ENCODE data around the gene DEDD. TPM values are rescaled to one million over a fixed set of nuclear protein-coding genes. Genes with fewer than 3 reads are reported as not detected.
A peak's percentile ranks its signal among the peaks of the same experiment; 100 is the strongest.

Gene DEDD
- total RNA-seq, 2 experiments from 2014 or later, result 29.7 to 34.0 TPM

DNA sequence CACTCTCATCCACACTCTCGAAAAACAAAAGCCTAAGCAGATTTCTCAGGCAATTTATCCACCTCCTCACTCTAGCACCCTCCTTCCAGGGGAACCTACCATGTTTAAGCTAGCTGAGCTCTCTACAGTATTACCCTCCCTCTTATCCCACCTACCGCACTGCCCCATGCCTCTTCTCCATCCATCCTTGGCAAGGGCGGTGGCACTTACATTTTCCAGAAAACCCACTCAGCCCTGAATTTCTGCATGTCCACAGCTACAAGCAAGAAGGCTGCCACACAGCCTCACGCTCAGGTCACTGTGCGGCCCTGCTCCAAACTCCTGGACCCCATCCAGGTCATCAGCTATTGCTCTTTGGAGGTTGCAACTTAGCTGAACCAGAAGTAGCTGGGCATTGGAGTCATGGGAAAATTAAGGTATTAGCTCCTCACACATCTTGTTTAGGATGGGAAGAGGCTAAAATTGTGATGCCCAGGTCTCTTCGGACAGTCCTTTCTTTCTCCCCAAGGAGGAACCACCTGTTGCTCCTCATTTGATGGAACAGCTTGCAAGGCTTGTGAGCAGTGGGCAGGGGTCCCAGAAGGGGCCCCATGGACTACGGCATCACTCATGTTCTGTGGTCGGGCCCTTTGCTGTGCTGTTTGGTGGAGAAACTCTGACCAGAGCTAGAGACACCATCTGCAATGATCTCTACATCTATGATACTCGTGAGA, 33.2 kb downstream of the DEDD start:
- no peaks in the 10 kb centered on the region for H3K27me3 Mint-ChIP-seq (ENCODE audit: low read depth)
- H3K36me3 Mint-ChIP-seq (ENCODE audit: low read depth), result peaks cover 21% of the 10 kb centered on the region
- H3K9me3 Mint-ChIP-seq, result no peaks in the 10 kb centered on the region
- CTCF ChIA-PET, result interaction anchor here (0.8 to 10.0 kb wide), 11 partner anchors 11 to 148 kb away, joined by 3 to 221 read pairs (median 9); partner anchors contain the start of genes ARHGAP30, NECTIN4, TSTD1 and USF1
- no peak for DNase-seq
- intact Hi-C loops (cut with micrococcal nuclease), result loop anchor here (2.0 to 5.0 kb wide), 3 partner anchors 37 to 372 kb away; no protein-coding TSS in a partner anchor
- peaks cover 38% of the 10 kb centered on the region for H3K4me1 Mint-ChIP-seq (ENCODE audit: low read depth)
- peak overlapping the region; percentile 6 for H3K27ac Mint-ChIP-seq
- H3K4me3 Mint-ChIP-seq, result peak overlapping the region; percentile 30

DNA sequence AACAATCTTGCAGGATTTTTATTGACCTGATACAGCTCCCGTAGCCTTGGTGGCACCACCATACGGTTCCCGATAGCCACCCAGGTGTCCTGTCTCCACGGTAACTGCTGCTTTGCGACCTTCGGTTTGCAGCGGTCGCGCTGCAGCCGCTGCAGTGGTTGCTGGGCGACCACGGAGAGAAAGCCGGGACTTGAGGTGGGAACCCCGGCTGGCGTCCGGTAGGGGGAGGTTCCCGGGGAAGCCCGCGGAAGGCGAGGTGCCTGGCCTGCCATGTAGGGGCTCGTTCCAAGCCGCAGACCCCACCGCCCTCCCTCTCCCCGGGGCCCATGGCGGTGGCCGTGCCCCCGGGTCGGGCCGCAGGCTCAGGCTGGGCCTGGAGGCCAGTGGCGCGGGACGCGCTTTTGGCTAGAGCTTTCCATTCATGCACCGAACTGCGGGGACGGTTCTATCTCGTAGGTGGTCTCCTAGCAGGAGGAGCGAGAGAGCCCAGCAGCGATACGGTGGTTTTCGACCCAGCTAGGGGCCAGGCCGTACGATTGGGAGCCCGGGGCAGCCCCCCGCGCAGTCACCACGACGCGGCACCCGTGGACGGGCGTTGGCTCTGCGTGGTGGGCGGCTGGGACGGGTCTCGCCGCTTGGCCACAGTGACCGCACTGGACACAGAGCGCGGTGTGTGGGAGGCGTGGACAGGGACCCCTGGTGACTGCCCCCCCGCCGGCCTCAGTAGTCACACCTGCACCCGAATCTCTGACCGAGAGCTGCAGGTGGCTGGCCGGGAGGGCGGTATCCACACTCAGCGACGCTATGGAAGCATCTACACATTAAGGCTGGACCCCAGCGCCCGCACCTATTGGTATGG, 34.0 kb downstream of the DEDD start, which contains the start of gene KLHDC9:
KLHDC9 (plus strand) TSS at position 152 of the 859 bp plus-strand sequence; CDS start at position 327, 175 bp downstream.
- peak; percentile 78 for DNase-seq
- H3K4me1 Mint-ChIP-seq (ENCODE audit: low read depth), result peaks cover 39% of the 10 kb centered on the region
- peak within 1 kb of the TSS; percentile 70 for H3K4me3 Mint-ChIP-seq
- peaks cover 18% of the 10 kb centered on the region for H3K36me3 Mint-ChIP-seq (ENCODE audit: low read depth)
- CTCF ChIA-PET, result interaction anchor here (0.6 to 10.0 kb wide), 24 partner anchors 10 to 375 kb away, joined by 3 to 221 read pairs (median 6); partner anchors contain the start of genes ARHGAP30, F11R, NECTIN4 and TOMM40L
- no peaks in the 10 kb centered on the region for H3K9me3 Mint-ChIP-seq
- H3K27ac Mint-ChIP-seq, result peak within 1 kb of the TSS; percentile 54
- no peaks in the 10 kb centered on the region for H3K27me3 Mint-ChIP-seq (ENCODE audit: low read depth)
- intact Hi-C loops (cut with micrococcal nuclease), result loop anchor here (1.0 to 5.0 kb wide), 4 partner anchors 36 to 371 kb away; partner anchors contain the start of gene TSTD1

GRCh38 chr1:161096530-161096929, 35.9 kb downstream of the DEDD start:
- Mint-ChIP-seq H3K27me3 (ENCODE audit: low read depth) (no peaks in the 10 kb centered on the region), H3K27ac (no peak overlapping the region)

DNA sequence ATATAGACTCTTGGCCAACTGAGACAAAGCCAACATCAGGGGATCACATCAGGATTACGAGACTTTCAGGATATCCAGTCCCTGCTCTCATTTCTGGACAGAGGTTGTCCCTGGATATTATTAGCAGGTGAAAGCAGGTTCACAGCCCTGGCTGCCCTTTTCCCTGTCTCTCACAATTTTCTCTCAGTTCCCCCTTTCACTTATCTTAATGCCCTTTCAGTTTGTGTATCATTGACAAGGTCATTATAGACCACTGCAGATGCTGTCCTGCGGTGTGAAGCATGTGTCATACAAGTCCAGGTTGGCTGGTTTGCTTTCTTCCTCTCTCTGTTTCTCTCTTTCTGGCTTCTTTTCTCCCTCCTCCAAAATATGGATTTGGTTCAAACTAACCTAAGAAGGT, 36.5 kb downstream of the DEDD start:
- intact Hi-C loops (cut with micrococcal nuclease), result loop anchor here (2.0 to 5.0 kb wide), 3 partner anchors 34 to 369 kb away; no protein-coding TSS in a partner anchor
- Mint-ChIP-seq H3K27ac (no peak overlapping the region), H3K4me3 (no peak overlapping the region), H3K36me3 (ENCODE audit: low read depth) (peaks cover 7% of the 10 kb centered on the region), H3K27me3 (ENCODE audit: low read depth) (no peaks in the 10 kb centered on the region), H3K9me3 (no peaks in the 10 kb centered on the region), H3K4me1 (ENCODE audit: low read depth) (peaks cover 60% of the 10 kb centered on the region)
- CTCF ChIA-PET, result interaction anchor here (1.0 to 10.0 kb wide), 13 partner anchors 11 to 107 kb away, joined by 3 to 221 read pairs (median 8); partner anchors contain the start of genes ARHGAP30, TSTD1 and USF1
- DNase-seq, result no peak

More at GRCh38 chr1:161096530-161096929, 35.9 kb downstream of the DEDD start:
- intact Hi-C loops (cut with micrococcal nuclease), result loop anchor here (2.0 to 5.0 kb wide), 3 partner anchors 34 to 369 kb away; no protein-coding TSS in a partner anchor
- DNase-seq, result no peak
- peaks cover 10% of the 10 kb centered on the region for H3K36me3 Mint-ChIP-seq (ENCODE audit: low read depth)
- H3K4me1 Mint-ChIP-seq (ENCODE audit: low read depth), result peaks cover 57% of the 10 kb centered on the region
- H3K9me3 Mint-ChIP-seq, result no peaks in the 10 kb centered on the region
- no peak overlapping the region for H3K4me3 Mint-ChIP-seq
- CTCF ChIA-PET, result interaction anchor here (1.1 to 10.0 kb wide), 15 partner anchors 11 to 142 kb away, joined by 4 to 221 read pairs (median 7); partner anchors contain the start of genes ARHGAP30, ITLN2, TSTD1 and USF1

- intact Hi-C loops (cut with micrococcal nuclease), result loop anchor here (5.0 kb wide), 2 partner anchors 33 to 368 kb away; no protein-coding TSS in a partner anchor
- H3K36me3 Mint-ChIP-seq (ENCODE audit: low read depth), result peaks cover 7% of the 10 kb centered on the region
- H3K4me3 Mint-ChIP-seq, result no peak overlapping the region
- H3K9me3 Mint-ChIP-seq, result no peaks in the 10 kb centered on the region
- no peak overlapping the region for H3K27ac Mint-ChIP-seq
- no peak for DNase-seq
- peaks cover 68% of the 10 kb centered on the region for H3K4me1 Mint-ChIP-seq (ENCODE audit: low read depth)
- no peaks in the 10 kb centered on the region for H3K27me3 Mint-ChIP-seq (ENCODE audit: low read depth)
- CTCF ChIA-PET, result interaction anchor here (0.7 to 10.0 kb wide), 8 partner anchors 24 to 107 kb away, joined by 3 to 221 read pairs (median 8); partner anchors contain the start of genes ARHGAP30, TSTD1 and USF1
Observed at GRCh38 chr1:161095230-161095629, 37.2 kb downstream of the DEDD start.

- no peaks in the 10 kb centered on the region for H3K9me3 Mint-ChIP-seq
- no peak overlapping the region for H3K27ac Mint-ChIP-seq
- no peaks in the 10 kb centered on the region for H3K27me3 Mint-ChIP-seq (ENCODE audit: low read depth)
- peaks cover 70% of the 10 kb centered on the region for H3K4me1 Mint-ChIP-seq (ENCODE audit: low read depth)
- H3K4me3 Mint-ChIP-seq, result no peak overlapping the region
- H3K36me3 Mint-ChIP-seq (ENCODE audit: low read depth), result no peaks in the 10 kb centered on the region
- no peak for DNase-seq
- CTCF ChIA-PET, result interaction anchor here (0.7 to 10.0 kb wide), 6 partner anchors 23 to 99 kb away, joined by 4 to 221 read pairs (median 55); partner anchors contain the start of genes ARHGAP30, TSTD1 and USF1
- intact Hi-C loops (cut with micrococcal nuclease), result no loop called here
Observed at GRCh38 chr1:161094481-161094880, 38.0 kb downstream of the DEDD start.

DNA sequence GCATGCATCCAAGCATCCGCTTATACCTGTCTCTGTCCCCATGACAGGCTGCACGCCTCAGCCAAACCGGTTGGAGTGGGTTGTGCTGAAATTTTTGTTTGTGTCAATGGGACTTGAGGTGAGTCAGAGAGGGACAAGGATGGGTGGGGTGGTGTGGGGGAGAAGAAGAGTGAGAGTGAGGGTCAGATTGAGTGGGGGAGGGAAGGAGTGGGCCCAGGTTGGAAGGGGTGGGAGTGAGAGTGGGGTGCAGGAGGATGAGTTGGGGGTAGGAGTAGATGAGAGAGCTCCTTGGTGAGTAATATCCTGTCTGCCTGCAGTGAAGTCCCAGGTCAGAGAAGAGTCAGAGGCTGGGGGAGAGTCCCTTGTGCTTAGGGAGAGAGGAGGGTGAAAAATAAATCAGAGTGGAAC, 39.8 kb downstream of the DEDD start:
- no peak overlapping the region for H3K27ac Mint-ChIP-seq

DNA sequence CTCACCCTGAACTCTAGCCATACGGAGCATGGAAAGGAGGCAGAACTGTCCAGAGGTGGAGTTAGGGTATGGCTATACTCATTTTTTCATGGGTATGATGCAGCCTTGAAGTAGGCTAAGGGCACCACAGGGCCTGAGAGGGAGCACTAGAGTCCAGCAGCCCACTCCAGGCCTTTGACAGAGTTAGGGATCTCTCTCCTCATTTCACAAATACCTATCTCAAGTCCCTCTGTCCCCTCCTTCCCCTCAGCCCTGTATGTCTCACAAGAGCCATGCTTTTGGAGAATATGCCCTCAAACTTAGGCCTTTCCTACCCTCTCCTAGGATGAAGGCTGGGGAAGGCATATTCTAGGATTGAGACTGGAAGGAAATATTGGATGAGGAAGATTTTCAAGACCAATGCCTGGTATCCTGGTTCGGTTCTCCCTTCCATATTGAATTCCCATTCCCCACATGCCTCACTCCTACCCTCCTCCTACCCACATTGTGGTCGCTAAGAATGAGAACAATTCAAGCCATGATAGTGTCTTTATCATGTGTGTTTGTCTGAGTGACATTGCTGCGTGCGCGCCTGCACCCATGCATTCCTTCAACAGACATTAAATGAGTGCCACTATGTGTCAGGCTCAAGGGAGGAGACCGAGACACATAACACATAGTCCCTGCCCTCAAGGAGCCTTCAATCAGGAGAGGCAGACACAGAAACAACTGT, 40.5 kb downstream of the DEDD start:
- CTCF ChIA-PET, result interaction anchor here (0.6 to 10.0 kb wide), 5 partner anchors 21 to 140 kb away, joined by 3 to 221 read pairs (median 5); partner anchors contain the start of gene ARHGAP30
- no peaks in the 10 kb centered on the region for H3K9me3 Mint-ChIP-seq
- no peaks in the 10 kb centered on the region for H3K27me3 Mint-ChIP-seq (ENCODE audit: low read depth)
- no peak for DNase-seq
- H3K4me3 Mint-ChIP-seq, result no peak overlapping the region
- H3K4me1 Mint-ChIP-seq (ENCODE audit: low read depth), result peaks cover 54% of the 10 kb centered on the region
- intact Hi-C loops (cut with micrococcal nuclease), result loop anchor here (1.0 to 2.0 kb wide), 4 partner anchors 22 to 295 kb away; partner anchors contain the start of gene LY9
- H3K36me3 Mint-ChIP-seq (ENCODE audit: low read depth), result no peaks in the 10 kb centered on the region
- no peak overlapping the region for H3K27ac Mint-ChIP-seq

More for the DNA sequence above, 39.8 kb downstream of the DEDD start:
- CTCF ChIA-PET, result interaction anchor here (0.6 to 10.0 kb wide), 9 partner anchors 22 to 257 kb away, joined by 3 to 221 read pairs (median 5); partner anchors contain the start of genes ARHGAP30, TSTD1 and USF1
- Mint-ChIP-seq H3K27me3 (ENCODE audit: low read depth) (no peaks in the 10 kb centered on the region), H3K36me3 (ENCODE audit: low read depth) (no peaks in the 10 kb centered on the region), H3K4me3 (no peak overlapping the region), H3K9me3 (no peaks in the 10 kb centered on the region), H3K4me1 (ENCODE audit: low read depth) (peaks cover 61% of the 10 kb centered on the region)
- intact Hi-C loops (cut with micrococcal nuclease), result loop anchor here (1.0 to 2.0 kb wide), 4 partner anchors 22 to 296 kb away; partner anchors contain the start of gene LY9
- peak; percentile 80 for DNase-seq

GRCh38 chr1:161091093-161091492, 41.4 kb downstream of the DEDD start:
- Mint-ChIP-seq H3K36me3 (ENCODE audit: low read depth) (no peaks in the 10 kb centered on the region), H3K27ac (no peak overlapping the region), H3K27me3 (ENCODE audit: low read depth) (no peaks in the 10 kb centered on the region), H3K4me1 (ENCODE audit: low read depth) (peaks cover 46% of the 10 kb centered on the region), H3K9me3 (no peaks in the 10 kb centered on the region), H3K4me3 (no peak overlapping the region)
- DNase-seq, result no peak
- intact Hi-C loops (cut with micrococcal nuclease), result no loop called here
- CTCF ChIA-PET, result interaction anchor here (0.6 to 1.5 kb wide), 2 partner anchors 19 to 351 kb away, joined by 3 read pairs; no protein-coding TSS in a partner anchor

DNA sequence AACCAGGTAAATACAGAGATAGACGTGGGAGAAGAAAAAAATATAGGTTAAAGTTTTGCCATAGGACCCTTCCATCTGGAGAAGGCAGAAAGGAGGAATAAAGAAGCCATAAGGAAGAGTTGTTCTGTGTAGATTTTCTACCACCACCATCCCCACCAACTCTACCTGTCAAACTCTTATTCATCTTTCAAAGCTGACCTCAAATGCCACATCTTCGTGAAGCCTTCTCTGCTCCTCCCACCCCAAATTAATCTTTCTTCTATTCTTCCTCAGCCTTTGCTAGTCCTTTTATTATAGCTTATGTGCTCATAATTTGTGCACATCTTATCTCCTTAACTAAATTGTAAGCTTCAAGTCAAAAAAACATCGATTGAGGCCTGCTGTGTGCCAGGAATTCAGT, 41.9 kb downstream of the DEDD start:
- H3K4me3 Mint-ChIP-seq, result no peak overlapping the region

GRCh38 chr1:161089938-161090337, 42.5 kb downstream of the DEDD start:
- CTCF ChIA-PET, result interaction anchor here (1.5 kb wide), 1 partner anchor 18 kb away, joined by 3 read pairs; no protein-coding TSS in a partner anchor
- Mint-ChIP-seq H3K27ac (no peak overlapping the region), H3K27me3 (ENCODE audit: low read depth) (no peaks in the 10 kb centered on the region), H3K9me3 (no peaks in the 10 kb centered on the region), H3K4me1 (ENCODE audit: low read depth) (peaks cover 40% of the 10 kb centered on the region), H3K36me3 (ENCODE audit: low read depth) (no peaks in the 10 kb centered on the region), H3K4me3 (no peak overlapping the region)
- DNase-seq, result no peak
- intact Hi-C loops (cut with micrococcal nuclease), result no loop called here

More for the DNA sequence above, 41.9 kb downstream of the DEDD start:
- no peaks in the 10 kb centered on the region for H3K36me3 Mint-ChIP-seq (ENCODE audit: low read depth)
- peaks cover 45% of the 10 kb centered on the region for H3K4me1 Mint-ChIP-seq (ENCODE audit: low read depth)
- no peaks in the 10 kb centered on the region for H3K9me3 Mint-ChIP-seq
- no peak for DNase-seq
- intact Hi-C loops (cut with micrococcal nuclease), result no loop called here
- H3K27me3 Mint-ChIP-seq (ENCODE audit: low read depth), result no peaks in the 10 kb centered on the region
- no peak overlapping the region for H3K27ac Mint-ChIP-seq
- CTCF ChIA-PET, result interaction anchor here (0.6 to 1.5 kb wide), 2 partner anchors 18 to 350 kb away, joined by 3 read pairs; no protein-coding TSS in a partner anchor

Data from activated naive CD4-positive, alpha-beta T cell treated with anti-CD3 and anti-CD28 coated beads for 36 hours (primary cell).